CD4-positive, alpha-beta T cell treated with Interleukin-21 for 1 hour (primary cell): ENCODE data around the gene POU3F3.

Experiments used
- DNase-seq: peaks from one replicate; pipeline ENCODE4 v3.0.0-alpha.2; 2020

The POU3F3 gene

DNA sequence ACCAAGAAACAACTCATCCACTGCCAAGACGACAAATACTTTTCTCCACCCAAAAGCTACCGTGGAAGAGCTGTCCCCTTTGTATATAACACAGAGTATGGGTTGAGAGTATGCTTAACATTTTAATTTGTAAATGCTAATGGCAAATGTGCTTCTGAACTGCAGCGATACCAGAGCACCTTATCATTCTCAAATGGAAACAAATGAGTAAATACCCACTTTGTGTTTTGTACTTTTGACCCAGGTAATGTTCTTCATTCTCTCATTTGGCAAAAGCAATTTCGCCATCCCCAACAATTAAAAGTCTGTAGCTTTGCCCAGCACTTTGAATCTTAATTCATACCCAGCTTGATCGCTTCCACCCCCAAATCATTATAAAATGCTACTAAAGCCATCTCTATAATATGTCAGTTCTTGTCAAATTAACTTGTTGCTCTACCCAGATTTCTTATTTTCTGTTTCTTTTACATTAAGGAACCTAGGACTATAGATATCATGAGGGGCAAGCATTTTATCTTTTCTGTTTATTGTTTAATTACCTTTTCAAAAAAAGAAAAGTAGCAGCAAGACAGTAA lies 6.2 kb upstream of the POU3F3 start:
- no peak for DNase-seq

- DNase-seq, result no peak
Measured at GRCh38 chr2:104848526-104848925, 5.4 kb upstream of the POU3F3 start.

DNA sequence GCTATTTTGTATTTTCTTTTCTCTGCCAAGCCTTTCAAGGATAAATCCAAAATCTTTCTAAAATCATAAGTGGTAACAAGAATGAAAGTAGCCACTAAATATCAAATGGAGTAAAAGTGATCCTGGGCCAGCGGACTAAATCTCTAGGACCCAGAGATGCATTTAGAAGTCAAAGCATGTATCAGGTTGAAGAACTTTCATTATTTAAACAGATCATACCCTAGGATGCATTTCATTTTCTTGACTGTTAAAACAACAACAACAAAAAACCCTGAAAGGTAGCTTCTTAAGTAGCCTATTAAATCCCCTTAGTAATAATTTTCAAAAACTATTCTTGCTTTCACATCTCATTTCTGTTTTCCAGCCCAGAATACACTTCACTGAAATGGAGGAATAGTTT lies 4.8 kb upstream of the POU3F3 start:
- DNase-seq, result no peak

- peak; percentile 33 for DNase-seq
Measured at GRCh38 chr2:104849618-104850141, 4.2 kb upstream of the POU3F3 start.

GRCh38 chr2:104850361-104851290 lies 3.3 kb upstream of the POU3F3 start:
- no peak for DNase-seq

GRCh38 chr2:104851291-104852089 lies 2.4 kb upstream of the POU3F3 start:
- no peak for DNase-seq

DNA sequence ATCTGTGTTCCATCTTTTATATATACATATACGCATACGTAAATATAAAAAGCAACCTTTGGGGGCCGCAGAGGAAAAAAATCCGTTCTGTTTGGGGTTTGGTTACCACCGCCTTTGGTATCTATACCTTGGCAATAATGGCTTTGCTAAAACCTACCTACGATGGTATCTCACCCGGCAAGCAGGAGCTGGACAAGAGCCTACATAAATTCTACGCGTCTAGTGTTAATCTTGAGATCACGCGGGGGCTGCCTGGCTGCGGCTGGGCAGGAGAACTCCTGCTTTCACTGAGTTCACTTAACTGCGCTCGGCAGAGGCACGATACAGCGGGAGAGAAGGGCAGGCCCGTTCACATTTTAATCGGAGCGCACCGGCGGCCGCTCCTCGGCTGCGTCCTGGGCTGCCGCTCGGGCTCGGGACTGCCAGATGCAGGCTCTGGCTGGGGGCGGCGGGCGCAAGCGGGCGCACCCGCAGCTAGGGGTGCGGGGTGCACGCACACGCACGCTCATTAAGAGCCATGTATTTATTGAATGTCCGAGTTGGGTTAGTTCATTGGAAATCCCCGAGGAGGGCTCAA lies 1.7 kb upstream of the POU3F3 start:
- DNase-seq, result no peak

DNA sequence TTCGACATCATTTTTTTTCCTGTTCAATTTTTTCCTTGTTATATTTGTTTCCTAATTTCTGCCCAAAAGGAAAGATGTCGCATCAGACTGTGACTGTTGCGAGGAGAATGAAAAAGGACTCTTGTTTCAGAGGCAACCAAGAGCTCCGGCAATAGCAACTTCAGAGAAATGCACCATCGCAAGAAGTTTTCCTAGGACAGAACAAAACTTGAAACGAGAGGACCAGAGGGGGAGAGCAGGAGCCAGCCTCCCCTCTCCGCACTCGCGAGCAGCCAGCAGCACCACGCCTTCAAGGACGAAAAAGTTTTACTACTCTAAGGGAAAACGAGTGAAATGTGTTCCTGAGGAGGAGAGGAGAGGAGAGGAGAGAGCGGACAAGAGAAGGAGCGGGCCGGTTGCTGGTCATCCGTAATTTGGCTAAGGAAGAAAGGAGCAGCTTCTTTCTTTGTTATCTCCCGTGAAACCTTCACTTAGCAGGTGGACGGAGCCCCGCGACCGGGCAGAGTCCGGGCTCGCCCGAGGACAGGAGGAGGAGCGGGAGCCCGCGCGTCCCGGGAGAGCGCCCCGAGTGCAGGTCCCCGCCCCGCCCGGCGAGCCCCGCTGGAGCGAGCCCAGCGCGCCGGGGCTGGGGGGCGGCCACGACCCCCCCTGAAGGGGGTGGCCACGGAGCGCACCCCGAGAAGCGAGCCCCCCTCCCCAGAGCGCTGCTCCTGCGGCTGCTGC lies 744 bp downstream of the POU3F3 start:
- no peak for DNase-seq

GRCh38 chr2:104855221-104856085 lies 1.5 kb downstream of the POU3F3 start:
- DNase-seq, result no peak

GRCh38 chr2:104856086-104856972 lies 2.4 kb downstream of the POU3F3 start:
- peak; percentile 15 for DNase-seq

DNA sequence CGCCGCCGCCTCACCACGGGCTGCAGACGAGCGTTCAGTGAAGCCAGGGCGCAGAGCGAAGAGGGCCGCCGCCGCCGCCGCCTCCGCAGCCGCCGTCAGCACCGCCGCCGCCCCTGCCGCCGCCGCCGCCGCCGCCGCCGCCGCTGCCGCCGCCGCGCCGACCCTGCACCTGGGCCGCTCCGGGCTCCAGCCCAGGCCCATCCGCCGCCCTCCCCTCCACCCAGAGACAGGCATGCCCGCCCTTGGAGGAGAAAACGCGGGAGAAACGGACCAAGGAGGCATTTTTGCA lies 3.0 kb downstream of the POU3F3 start:
- no peak for DNase-seq

DNA sequence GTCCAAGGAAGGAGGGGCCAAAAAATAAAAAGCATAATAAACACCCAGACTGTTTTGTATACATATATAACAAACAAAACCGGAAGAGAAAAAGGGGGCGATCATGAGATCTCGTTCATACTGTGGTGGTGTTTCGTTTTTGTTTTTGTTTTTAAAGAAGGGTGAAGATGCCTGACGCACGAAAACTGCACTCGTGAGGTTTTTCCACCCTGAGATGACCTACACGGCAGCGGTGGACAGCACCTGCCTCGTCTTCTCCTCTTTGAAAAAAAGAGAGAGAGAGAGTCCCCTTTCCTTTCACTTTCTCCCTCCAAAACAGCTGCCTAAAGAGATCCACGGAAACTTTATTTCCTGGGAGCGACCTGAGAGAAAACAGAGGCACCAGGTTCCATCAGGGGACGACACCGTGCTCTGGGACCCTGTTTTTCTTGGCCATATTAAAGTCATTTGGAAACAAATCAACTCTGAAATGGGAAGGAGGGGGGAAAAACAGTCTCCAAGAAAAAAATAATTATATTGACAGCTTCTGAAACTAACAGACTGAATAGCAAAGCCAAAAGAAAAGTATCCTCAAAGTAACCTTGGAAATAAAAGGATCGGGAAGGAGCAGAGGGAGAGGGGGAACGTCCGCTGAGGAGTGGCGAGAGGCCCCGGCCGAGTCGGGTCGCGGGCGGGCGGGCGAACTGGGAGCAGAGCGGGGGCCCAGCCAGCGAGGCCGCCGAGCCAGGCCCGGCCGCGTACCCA lies 3.5 kb downstream of the POU3F3 start:
- no peak for DNase-seq

GRCh38 chr2:104858006-104858978 lies 4.4 kb downstream of the POU3F3 start:
- no peak for DNase-seq

DNA sequence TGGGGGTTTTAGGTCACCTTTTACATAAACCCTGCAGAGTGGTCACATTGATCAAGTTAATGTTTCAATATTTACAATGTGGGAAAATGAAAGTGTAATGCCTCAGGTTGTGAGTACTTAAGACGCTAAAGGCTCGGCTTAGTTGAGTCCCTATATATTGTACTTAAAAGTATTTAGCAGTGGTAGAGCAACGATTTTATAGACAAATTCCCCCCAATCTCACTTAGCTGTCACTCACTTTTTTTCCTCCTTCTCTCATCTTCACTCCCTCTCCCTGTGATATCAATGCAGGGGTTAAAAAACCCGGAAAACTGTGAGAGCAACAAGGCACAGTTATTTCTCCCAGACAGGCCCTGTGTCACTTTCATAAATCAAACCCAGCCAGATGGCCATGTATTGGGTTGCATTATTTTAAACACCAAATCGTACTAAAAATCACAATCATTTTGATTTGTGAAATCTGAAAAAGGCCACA lies 5.4 kb downstream of the POU3F3 start:
- no peak for DNase-seq

DNA sequence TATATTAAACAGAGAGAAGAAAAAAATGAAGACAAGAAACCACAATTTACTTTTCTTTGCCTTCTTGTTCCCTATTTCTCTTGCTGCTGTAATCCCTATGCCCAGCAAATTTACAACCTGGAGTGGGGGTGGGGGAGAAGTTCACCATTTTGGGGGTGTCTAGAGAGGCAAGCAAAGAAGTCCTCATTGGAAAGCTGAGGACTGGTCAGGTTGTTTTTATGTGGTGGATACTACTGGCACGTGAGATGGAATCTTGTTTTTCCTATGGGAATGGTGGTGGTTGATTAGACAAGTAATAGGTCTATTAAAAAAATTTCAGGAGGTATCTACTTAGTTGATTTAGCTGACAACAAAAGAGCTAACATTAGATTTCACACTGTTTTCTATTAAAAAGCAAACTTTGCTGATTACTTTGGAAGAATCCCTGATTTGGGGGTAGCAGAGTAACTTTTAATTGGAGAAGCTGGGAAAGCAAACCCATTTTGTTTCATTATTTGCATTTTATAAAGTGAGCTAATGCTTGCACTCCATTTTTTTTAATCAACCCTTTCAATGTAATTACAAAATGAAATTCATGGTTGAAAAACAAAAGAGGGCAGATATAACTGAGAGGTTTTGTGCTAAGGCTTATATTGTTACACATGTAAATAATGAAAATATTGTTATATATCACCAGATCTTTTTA lies 6.0 kb downstream of the POU3F3 start:
- DNase-seq, result no peak

GRCh38 chr2:104860451-104860790 lies 6.5 kb downstream of the POU3F3 start:
- DNase-seq, result no peak

GRCh38 chr2:104861351-104862057 lies 7.6 kb downstream of the POU3F3 start:
- no peak for DNase-seq
